ENCODE results near the gene THRB.
"Not testable (repeated sequence)": the region's sequence is repeated elsewhere in the genome, so short reads cannot be mapped to it uniquely, and the experiment has no call there.

THRB gene

GRCh38 chr3:24133942-24134341 lies 360.7 kb downstream of the THRB start:
- DNase-seq = no peak

- no peak for DNase-seq
Measured at GRCh38 chr3:24133436-24133835, 361.2 kb downstream of the THRB start.

- no peak for DNase-seq
Measured at GRCh38 chr3:24129549-24129948, 365.1 kb downstream of the THRB start.

DNA sequence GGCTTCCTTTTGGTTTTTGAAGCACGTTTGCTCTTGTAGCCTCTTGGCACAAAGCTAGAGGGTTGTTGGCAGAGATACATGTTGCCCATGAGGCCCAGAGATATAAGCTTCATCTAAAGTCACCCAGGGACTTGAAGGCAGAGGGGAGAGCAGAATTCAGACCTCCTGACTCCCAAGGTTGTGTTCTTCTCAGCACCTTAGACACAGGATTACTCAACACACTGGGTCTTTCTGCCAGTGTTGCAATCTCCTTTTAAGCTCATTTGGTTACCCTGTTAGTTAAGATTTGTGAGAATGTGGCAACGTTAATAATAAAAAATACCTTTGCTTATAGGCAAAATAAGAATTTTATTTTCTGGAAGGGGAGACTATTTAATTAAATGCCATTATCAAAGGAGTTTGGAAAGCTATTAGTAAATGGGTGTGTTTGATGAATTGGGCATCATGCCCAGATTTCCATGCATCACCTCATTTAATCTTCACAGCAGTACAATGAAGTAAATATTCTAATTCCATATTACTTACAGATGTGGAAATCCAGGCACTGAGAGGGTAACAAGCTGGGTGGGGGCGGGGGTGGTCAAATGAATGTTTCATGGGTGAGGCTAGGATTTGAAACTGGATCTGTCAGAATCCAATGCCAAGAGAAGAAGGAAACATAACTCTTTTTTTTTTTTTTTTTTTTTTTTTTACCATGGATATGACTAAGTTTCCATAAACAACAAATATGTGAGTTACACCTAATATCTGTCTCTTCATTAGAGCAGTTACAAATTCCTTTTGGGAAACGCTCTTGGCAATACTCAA lies 366.2 kb downstream of the THRB start:
- no peak for DNase-seq

DNA sequence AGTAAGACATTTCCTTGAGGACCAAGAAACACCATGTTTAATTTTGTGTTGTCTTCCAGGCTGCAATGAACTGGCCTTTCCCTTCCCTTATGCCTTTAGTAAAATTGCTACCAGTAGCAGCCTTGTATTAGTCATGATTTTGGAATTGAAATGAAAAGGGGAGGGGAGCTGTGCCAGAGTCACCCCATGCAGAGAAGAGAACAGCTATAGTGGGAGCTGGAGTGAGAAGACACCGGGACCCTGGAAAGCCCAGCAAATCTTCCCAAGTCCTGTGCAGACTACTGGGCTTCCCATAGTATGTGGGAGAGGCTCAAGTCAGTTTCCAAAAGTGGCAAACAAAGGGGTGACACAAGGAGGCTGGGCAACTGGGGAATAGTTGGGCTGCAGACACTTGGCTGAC lies 371.1 kb downstream of the THRB start:
- DNase-seq = no peak

DNA sequence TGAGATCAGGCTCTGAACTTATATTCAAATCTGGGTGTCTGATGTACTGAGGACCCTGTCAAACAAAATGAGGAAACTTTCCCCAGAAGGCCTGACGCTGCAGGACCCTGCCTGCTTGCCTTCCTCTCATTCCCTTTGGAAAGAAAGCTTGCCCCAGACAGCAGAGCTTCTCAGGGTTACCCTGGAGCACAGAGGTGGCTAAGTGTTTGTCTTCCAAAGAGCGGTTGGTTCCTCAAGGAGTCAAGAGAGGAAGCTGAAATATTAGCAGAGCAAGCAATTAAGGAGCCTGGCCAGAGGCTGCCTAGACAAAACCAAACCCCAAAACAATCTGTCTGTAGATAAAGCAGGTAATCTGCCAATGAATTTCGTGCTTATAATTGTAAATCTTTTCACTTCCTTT lies 374.2 kb downstream of the THRB start:
- DNase-seq = no peak

- no peak for DNase-seq
Measured at GRCh38 chr3:24119321-24119751, 375.3 kb downstream of the THRB start.

GRCh38 chr3:24117508-24117907 lies 377.1 kb downstream of the THRB start:
- no peak for DNase-seq

GRCh38 chr3:24111711-24112110 lies 382.9 kb downstream of the THRB start:
- DNase-seq = no peak

DNA sequence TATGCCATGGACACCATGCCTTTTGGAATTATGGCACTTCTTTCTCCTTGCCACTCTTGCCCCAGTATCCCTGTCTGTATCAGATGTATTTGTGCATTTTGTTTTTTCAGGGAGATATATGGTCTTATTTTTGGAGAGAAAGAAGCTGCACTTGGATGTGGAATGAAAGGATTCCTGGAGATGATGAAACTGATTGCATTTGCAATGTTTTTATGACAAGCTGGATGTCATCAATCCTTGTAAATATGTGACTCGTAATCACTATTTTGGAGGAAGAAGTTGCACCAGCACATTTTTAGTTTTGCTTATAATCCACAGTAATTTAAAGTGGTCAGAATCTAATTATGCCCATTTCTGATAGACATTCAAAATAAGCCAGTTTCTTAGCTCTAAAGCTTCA lies 384.6 kb downstream of the THRB start:
- DNase-seq = no peak

DNA sequence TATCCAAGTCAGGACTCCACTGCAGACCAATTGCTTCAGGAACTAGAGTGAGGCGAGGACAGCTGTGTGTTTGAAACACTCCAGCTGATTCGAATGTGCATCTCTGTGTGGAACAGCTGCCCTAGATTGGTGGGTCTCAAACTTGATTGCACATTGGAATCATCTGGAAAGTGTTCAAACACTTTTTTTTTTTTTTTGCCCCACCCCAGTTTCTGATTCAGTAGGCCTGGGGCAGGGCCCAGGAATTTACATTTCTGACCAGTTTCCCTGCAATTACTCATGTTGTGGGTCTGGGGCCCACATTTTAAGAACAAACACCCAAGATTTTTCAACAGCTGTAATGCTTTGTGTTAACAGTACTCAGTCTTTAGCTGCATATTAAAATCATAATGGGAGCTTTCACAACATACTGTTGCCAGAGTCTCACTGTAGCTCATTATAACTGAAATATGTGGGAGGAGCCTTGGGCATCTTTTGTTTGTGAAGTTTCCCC lies 392.9 kb downstream of the THRB start:
- DNase-seq = no peak

GRCh38 chr3:24100696-24101402 lies 393.8 kb downstream of the THRB start:
- no peak for DNase-seq

- no peak for DNase-seq
Measured at GRCh38 chr3:24096695-24097290, 397.9 kb downstream of the THRB start.

DNA sequence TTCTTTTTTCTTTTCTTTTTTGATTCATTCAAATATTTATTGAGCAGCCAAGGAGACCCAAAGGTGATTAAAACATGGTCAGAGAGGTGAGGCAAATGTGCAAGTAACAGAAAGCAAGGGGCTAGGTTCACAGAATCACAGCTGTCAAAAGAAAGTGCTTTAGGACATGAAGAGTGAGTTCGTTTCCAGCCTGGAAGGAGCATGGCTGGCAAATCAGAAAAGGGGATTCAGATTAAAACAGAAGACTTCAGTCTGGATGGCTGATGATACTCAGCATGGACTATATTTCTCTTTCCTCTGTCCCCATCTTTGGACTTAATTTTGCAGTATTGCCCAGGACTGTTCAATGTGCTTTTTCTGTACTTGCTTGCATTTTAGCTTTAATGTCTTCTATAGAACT lies 398.4 kb downstream of the THRB start:
- DNase-seq = no peak

DNA sequence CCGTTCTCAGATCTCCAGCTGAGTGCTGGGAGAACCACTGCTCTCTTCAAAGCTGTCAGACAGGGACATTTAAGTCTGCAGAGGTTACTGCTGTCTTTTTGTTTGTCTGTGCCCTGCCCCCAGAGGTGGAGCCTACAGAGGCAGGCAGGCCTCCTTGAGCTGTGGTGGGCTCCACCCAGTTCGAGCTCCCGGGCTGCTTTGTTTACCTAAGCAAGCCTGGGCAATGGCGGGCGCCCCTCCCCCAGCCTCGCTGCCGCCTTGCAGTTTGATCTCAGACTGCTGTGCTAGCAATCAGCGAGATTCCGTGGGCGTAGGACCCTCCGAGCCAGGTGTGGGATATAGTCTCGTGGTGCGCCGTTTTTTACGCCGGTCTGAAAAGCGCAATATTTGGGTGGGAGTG lies 399.8 kb downstream of the THRB start:
- DNase-seq = not testable (repeated sequence)

- DNase-seq = no peak
Measured at GRCh38 chr3:24088782-24089181, 405.9 kb downstream of the THRB start.

DNA sequence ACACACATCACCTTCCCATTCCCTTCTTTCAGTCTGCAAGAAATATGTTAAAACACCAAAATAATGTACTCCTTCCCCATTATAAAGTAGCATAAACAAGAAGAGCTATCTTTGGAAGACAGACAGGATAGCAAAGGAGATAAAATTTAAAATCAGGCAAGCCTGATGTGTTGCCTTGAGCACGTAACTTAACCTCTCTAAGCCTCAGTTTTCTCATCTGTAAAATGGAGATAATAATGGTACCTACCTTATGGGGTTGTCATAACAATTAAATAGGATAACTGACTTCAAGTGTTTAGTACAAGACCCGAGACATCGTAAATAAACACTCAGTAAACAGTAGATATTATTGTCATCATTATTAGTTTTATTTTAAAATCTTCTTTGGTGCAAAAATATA lies 407.2 kb downstream of the THRB start:
- DNase-seq = no peak

DNA sequence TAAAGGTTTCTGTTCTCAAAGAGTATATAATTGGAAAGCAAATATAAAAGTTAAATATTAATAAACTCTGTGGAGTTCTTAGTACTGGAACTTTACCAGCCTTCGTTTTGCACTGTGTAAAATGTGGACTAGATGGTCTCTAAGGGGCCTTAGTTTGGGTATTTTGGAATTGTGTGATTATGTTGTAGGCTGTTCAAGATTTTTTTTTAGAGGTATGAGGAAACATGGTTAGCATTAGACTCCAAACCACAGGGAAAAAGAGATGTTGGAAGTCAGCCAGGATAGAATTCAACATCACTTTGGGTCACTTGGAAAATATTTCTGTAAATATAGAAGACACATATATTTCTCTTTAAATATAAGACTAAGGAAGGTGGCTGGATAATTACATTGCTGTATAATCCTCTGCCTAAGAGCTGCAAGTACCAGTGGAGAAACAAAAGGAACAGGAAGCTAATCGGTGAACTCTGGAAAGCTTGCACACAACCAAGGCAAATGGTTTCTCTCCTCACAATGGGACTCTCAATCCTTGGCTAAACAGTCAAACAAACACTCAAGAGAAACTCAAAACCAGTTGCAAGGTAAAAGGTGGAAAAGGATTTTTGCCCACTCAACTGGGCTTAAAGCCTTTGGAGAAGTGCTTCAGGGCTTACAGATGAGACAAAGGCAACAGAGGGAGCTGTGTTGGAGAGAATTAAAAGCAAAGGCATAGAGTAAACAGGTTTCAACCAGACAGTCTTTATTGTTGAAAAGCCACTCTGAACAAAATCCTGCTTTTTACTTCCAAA lies 407.8 kb downstream of the THRB start:
- DNase-seq = no peak

DNA sequence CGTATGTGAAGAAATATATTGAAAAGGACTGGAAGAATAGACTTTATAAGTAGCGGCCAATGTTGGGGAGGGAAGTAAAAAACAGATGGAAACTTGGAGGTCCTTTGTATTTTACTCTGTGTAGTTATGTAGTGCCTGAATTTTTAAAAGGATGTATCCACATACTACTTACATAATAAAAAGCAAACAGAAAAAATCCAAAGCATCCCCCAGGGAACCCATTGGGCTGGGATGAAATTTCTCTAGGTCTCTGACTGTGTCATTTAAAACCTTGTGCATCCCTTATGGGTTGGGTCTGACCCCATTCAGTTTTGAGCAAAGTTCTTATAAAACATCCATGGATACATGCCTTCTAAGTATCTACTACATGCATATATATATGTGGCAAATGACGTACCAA lies 408.4 kb downstream of the THRB start:
- DNase-seq = no peak

GRCh38 chr3:24072193-24072592 lies 422.5 kb downstream of the THRB start:
- DNase-seq = no peak

- no peak for DNase-seq
Measured at GRCh38 chr3:24069045-24069444, 425.6 kb downstream of the THRB start.

GRCh38 chr3:24067483-24067882 lies 427.2 kb downstream of the THRB start:
- no peak for DNase-seq
